Measurements from ENCODE around the gene BBS12.
A peak's percentile ranks its signal among the peaks of the same experiment; 100 is the strongest.
"Not testable (repeated sequence)": the region's sequence is repeated elsewhere in the genome, so short reads cannot be mapped to it uniquely, and the experiment has no call there.

Gene BBS12

DNA sequence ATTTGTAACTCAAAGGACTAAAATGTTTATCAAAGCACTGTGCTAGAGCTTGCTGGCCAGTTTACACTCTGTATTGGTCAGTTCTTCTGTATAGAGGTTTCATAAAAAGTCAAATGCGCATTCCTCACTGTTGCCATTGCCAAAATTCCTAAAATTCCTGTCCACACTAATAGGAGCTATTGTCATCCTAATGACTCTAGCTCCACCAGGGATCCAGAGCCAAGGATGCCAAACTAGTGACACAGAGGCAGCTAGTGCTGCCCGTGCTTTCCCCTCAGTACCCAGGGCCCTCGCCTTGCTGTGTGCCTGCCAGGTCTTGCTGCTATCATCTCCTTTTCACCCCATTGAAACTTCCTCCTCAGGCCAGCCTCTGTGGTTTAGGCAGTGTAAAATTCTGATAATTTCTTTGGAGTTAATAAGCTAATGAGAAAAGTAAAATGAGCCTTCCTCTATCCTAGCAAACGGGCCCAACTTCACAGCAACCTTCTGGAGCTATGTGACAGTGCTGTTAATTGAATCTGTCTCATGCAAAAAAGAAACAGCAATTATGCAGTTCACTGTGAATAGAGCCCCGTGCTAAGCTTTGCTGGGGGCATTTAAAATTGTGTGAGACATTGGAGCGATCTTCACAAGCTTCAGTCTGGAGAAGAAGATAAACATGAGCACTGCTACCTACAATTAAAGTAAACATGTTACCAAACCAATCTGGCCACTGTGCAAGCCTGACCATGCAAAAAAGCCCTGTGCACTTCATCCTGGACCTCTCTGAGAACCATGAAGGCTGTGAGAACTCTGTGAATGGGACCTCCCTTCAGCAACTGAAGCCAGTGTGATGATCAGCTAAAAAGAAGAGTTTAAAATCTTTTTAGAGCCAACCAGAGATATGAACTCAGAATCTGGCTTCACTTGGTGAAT lies 51.1 kb downstream of the BBS12 start:
- H3K4me3 ChIP-seq (ENCODE audit: low read length), result peak overlapping the region; percentile 19
- 9% methylated on average over 6 of the region's 6 CpGs for WGBS
- peak overlapping the region; percentile 67 for H3K9ac ChIP-seq (ENCODE audit: low read depth, low read length)
- peak overlapping the region; percentile 98 for H3K27ac ChIP-seq (ENCODE audit: low read depth, low read length)
- no peaks in the 10 kb centered on the region for H3K27me3 ChIP-seq (ENCODE audit: insufficient read depth, low read length)
- peaks cover 59% of the 10 kb centered on the region for H3K4me1 ChIP-seq (ENCODE audit: insufficient read depth, low read length)
- H3K36me3 ChIP-seq (ENCODE audit: insufficient read depth, low read length), result no peaks in the 10 kb centered on the region
- no peaks in the 10 kb centered on the region for H3K9me3 ChIP-seq (ENCODE audit: insufficient read depth, low read depth, low read length)

GRCh38 chr4:122784261-122784660 lies 51.8 kb downstream of the BBS12 start:
- H3K9ac ChIP-seq (ENCODE audit: low read depth, low read length), result peak overlapping the region; percentile 67
- H3K27me3 ChIP-seq (ENCODE audit: insufficient read depth, low read length), result no peaks in the 10 kb centered on the region
- WGBS, result 10% methylated on average over 1 of the region's 1 CpG
- peak overlapping the region; percentile 98 for H3K27ac ChIP-seq (ENCODE audit: low read depth, low read length)
- no peaks in the 10 kb centered on the region for H3K36me3 ChIP-seq (ENCODE audit: insufficient read depth, low read length)
- 0 out of 2 replicates have a peak overlapping the region, but pooled peaks have one; percentile 19 for H3K4me3 ChIP-seq (ENCODE audit: low read length)
- H3K9me3 ChIP-seq (ENCODE audit: insufficient read depth, low read depth, low read length), result no peaks in the 10 kb centered on the region
- H3K4me1 ChIP-seq (ENCODE audit: insufficient read depth, low read length), result peaks cover 65% of the 10 kb centered on the region

DNA sequence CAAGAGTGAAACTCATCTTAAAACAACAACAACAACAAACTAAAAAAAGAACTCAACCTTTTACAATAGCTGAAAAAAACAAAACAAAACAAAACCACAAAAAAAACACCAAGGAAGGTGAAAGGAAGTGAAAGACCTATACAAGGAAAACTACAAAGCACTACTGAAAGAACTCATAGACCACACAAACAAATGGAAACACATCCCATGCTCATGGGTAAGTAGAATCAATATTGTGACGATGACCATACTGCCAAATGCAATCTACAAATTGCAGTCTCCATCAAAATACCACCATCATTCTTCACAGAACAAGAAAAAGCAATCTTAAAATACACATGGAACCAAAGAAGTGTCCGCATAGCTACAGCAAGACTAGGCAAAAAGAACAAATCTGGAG lies 52.6 kb downstream of the BBS12 start:
- no peak overlapping the region for H3K4me3 ChIP-seq (ENCODE audit: low read length)
- H3K36me3 ChIP-seq (ENCODE audit: insufficient read depth, low read length), result no peaks in the 10 kb centered on the region
- H3K9ac ChIP-seq (ENCODE audit: low read depth, low read length), result no peak overlapping the region
- H3K27me3 ChIP-seq (ENCODE audit: insufficient read depth, low read length), result no peaks in the 10 kb centered on the region
- peaks cover 72% of the 10 kb centered on the region for H3K4me1 ChIP-seq (ENCODE audit: insufficient read depth, low read length)
- 93% methylated on average over 2 of the region's 2 CpGs for WGBS
- no peaks in the 10 kb centered on the region for H3K9me3 ChIP-seq (ENCODE audit: insufficient read depth, low read depth, low read length)
- peak overlapping the region; percentile 98 for H3K27ac ChIP-seq (ENCODE audit: low read depth, low read length)

- H3K9ac ChIP-seq (ENCODE audit: low read depth, low read length); H3K27ac ChIP-seq (ENCODE audit: low read depth, low read length); H3K9me3 ChIP-seq (ENCODE audit: insufficient read depth, low read depth, low read length); H3K27me3 ChIP-seq (ENCODE audit: insufficient read depth, low read length); H3K4me3 ChIP-seq (ENCODE audit: low read length); H3K36me3 ChIP-seq (ENCODE audit: insufficient read depth, low read length): not testable (repeated sequence)
- 97% methylated on average over 4 of the region's 4 CpGs for WGBS
- H3K4me1 ChIP-seq (ENCODE audit: insufficient read depth, low read length), result peaks cover 61% of the 10 kb centered on the region
Measured at GRCh38 chr4:122786296-122786695, 53.8 kb downstream of the BBS12 start.

DNA sequence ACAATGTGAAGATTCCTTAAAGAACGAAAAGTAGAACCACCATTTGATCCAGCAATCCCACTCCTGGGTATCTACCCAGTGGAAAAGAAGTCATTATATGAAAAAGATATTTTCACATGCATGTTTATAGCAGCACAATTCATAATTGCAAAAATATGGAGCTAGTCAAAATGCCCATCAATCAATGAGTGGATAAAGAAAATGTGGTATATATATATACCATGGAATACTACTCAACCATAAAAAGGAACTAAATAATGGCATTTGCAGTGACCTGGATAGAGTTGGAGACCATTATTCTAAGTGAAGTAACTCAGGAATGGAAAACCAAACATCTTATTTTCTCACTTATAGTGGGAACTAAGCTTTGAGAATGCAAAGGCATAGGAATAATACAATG lies 54.4 kb downstream of the BBS12 start:
- H3K9me3 ChIP-seq (ENCODE audit: insufficient read depth, low read depth, low read length); H3K27ac ChIP-seq (ENCODE audit: low read depth, low read length); H3K9ac ChIP-seq (ENCODE audit: low read depth, low read length); H3K4me3 ChIP-seq (ENCODE audit: low read length); H3K27me3 ChIP-seq (ENCODE audit: insufficient read depth, low read length); H3K36me3 ChIP-seq (ENCODE audit: insufficient read depth, low read length): not testable (repeated sequence)
- WGBS, result no CpG with 5 or more reads among the region's 1 CpG
- peaks cover 55% of the 10 kb centered on the region for H3K4me1 ChIP-seq (ENCODE audit: insufficient read depth, low read length)

- Histone ChIP-seq H3K36me3 (ENCODE audit: insufficient read depth, low read length) (no peaks in the 10 kb centered on the region), H3K4me1 (ENCODE audit: insufficient read depth, low read length) (peaks cover 50% of the 10 kb centered on the region), H3K4me3 (ENCODE audit: low read length) (no peak overlapping the region), H3K27me3 (ENCODE audit: insufficient read depth, low read length) (no peaks in the 10 kb centered on the region), H3K27ac (ENCODE audit: low read depth, low read length) (peak overlapping the region; percentile 19; the same call in 1 of the 2 replicates), H3K9me3 (ENCODE audit: insufficient read depth, low read depth, low read length) (no peaks in the 10 kb centered on the region), H3K9ac (ENCODE audit: low read depth, low read length) (no peak overlapping the region)
- 84% methylated on average over 1 of the region's 1 CpG for WGBS
Measured at GRCh38 chr4:122787940-122788339, 55.4 kb downstream of the BBS12 start.

DNA sequence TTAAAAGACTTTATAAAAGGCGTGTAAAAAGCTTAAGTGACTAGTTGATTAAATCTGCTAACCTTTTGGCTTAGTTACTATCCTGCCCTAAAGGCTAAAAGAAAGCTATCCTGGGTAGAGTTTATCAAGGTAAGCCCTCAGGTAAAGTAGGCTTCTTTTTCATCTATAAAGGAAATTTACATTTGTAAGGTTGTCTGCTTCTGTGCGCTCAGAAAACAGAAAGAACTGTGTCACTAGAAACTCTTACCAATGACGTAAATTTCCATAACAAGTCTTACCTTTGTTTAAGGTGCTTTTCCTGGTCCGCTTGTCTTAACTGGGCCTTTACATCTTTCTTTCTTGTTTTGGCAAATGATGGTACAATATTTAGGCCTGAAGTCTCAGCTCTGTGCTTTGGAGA lies 56.4 kb downstream of the BBS12 start:
- H3K4me1 ChIP-seq (ENCODE audit: insufficient read depth, low read length), result peaks cover 51% of the 10 kb centered on the region
- H3K9ac ChIP-seq (ENCODE audit: low read depth, low read length), result no peak overlapping the region
- no peaks in the 10 kb centered on the region for H3K9me3 ChIP-seq (ENCODE audit: insufficient read depth, low read depth, low read length)
- peak overlapping the region; percentile 69 for H3K27ac ChIP-seq (ENCODE audit: low read depth, low read length)
- no peak overlapping the region for H3K4me3 ChIP-seq (ENCODE audit: low read length)
- no peaks in the 10 kb centered on the region for H3K27me3 ChIP-seq (ENCODE audit: insufficient read depth, low read length)
- WGBS, result 53% methylated on average over 4 of the region's 4 CpGs
- H3K36me3 ChIP-seq (ENCODE audit: insufficient read depth, low read length), result no peaks in the 10 kb centered on the region

- no peaks in the 10 kb centered on the region for H3K36me3 ChIP-seq (ENCODE audit: insufficient read depth, low read length)
- no peak overlapping the region for H3K9ac ChIP-seq (ENCODE audit: low read depth, low read length)
- no peak overlapping the region for H3K4me3 ChIP-seq (ENCODE audit: low read length)
- H3K9me3 ChIP-seq (ENCODE audit: insufficient read depth, low read depth, low read length), result no peaks in the 10 kb centered on the region
- no peak overlapping the region for H3K27ac ChIP-seq (ENCODE audit: low read depth, low read length)
- peaks cover 51% of the 10 kb centered on the region for H3K4me1 ChIP-seq (ENCODE audit: insufficient read depth, low read length)
- H3K27me3 ChIP-seq (ENCODE audit: insufficient read depth, low read length), result no peaks in the 10 kb centered on the region
Measured at GRCh38 chr4:122793811-122794210, 61.3 kb downstream of the BBS12 start.
